Cardiac muscle cell (in vitro differentiated cells and primary cell): ENCODE measurements around the gene ODF4. TPM values are rescaled to one million over a fixed set of nuclear protein-coding genes. Genes with fewer than 3 reads are reported as not detected.

Experiments
- DNase-seq, 2 donors: peaks; one replicate each; pipeline versions ENCODE4 v3.0.0 to v3.0.0-alpha.2; 2010 to 2017; ENCODE audit warnings: low read depth in 1 of 2, low spot score in 1 of 2
- H3K27ac ChIP-seq: fragments of 200-600 bp; sonication (generic); 2 replicates; pipeline ENCODE4 v1.5.1; 2016
- H3K27me3 ChIP-seq: fragments of 200-600 bp; sonication (generic); 2 replicates; pipeline ENCODE4 v1.6.0; 2016; ENCODE audit warnings: control low read depth
- H3K36me3 ChIP-seq: fragments of 200-600 bp; sonication (generic); 2 replicates; pipeline ENCODE4 v1.5.1; 2016; ENCODE audit warnings: control low read depth
- H3K4me1 ChIP-seq: fragments of 200-600 bp; sonication (generic); 2 replicates; pipeline ENCODE4 v1.8.1; 2017; ENCODE audit warnings: low read depth, mild to moderate bottlenecking, mixed run types
- H3K4me3 ChIP-seq: fragments of 200-600 bp; sonication (generic); 2 replicates; pipeline ENCODE4 v1.5.1; 2016; ENCODE audit warnings: mild to moderate bottlenecking
- H3K9me3 ChIP-seq: fragments of 200-600 bp; sonication (generic); 2 replicates; pipeline ENCODE4 v1.5.1; 2017; ENCODE audit warnings: low read depth, mild to moderate bottlenecking, control low read depth
- polyA plus RNA-seq: library from polyadenylated mRNA; unstranded; fragments of >200 nt; fragmentation: Nextera tagmentation; extraction: Ambion mirVana; gene quantifications from 2 replicates; pipeline ENCODE4 v1.2.1, GENCODE V29; 2016
- total RNA-seq: library from RNA; depleted of rRNA; stranded (reverse); fragments of >200 nt; gene quantifications from 2 replicates; pipeline ENCODE4 v1.2.3, GENCODE V29; 2016
- TF ChIP-seq, protein P1 (sequence below): IDR thresholded peaks from 2 replicates; pipeline ENCODE4 v1.5.1; 2012; ENCODE audit warnings: low read depth, mild to moderate bottlenecking, low read length

Gene ODF4
- total and polyA plus RNA-seq, 2 experiments from 2014 or later, result not detected

GRCh38 chr17:8312726-8313600 lies 26.7 kb upstream of the ODF4 start:
- Histone ChIP-seq H3K36me3 (no peaks in the 10 kb centered on the region), H3K27me3 (peaks cover 34% of the 10 kb centered on the region), H3K27ac (no peak overlapping the region), H3K4me3 (no peak overlapping the region), H3K4me1 (peaks cover 26% of the 10 kb centered on the region), H3K9me3 (no peaks in the 10 kb centered on the region)
- TF ChIP-seq, protein P1, sequence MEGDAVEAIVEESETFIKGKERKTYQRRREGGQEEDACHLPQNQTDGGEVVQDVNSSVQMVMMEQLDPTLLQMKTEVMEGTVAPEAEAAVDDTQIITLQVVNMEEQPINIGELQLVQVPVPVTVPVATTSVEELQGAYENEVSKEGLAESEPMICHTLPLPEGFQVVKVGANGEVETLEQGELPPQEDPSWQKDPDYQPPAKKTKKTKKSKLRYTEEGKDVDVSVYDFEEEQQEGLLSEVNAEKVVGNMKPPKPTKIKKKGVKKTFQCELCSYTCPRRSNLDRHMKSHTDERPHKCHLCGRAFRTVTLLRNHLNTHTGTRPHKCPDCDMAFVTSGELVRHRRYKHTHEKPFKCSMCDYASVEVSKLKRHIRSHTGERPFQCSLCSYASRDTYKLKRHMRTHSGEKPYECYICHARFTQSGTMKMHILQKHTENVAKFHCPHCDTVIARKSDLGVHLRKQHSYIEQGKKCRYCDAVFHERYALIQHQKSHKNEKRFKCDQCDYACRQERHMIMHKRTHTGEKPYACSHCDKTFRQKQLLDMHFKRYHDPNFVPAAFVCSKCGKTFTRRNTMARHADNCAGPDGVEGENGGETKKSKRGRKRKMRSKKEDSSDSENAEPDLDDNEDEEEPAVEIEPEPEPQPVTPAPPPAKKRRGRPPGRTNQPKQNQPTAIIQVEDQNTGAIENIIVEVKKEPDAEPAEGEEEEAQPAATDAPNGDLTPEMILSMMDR, result no peak
- peak in 1 of 2 donors; percentile 34 for DNase-seq

DNA sequence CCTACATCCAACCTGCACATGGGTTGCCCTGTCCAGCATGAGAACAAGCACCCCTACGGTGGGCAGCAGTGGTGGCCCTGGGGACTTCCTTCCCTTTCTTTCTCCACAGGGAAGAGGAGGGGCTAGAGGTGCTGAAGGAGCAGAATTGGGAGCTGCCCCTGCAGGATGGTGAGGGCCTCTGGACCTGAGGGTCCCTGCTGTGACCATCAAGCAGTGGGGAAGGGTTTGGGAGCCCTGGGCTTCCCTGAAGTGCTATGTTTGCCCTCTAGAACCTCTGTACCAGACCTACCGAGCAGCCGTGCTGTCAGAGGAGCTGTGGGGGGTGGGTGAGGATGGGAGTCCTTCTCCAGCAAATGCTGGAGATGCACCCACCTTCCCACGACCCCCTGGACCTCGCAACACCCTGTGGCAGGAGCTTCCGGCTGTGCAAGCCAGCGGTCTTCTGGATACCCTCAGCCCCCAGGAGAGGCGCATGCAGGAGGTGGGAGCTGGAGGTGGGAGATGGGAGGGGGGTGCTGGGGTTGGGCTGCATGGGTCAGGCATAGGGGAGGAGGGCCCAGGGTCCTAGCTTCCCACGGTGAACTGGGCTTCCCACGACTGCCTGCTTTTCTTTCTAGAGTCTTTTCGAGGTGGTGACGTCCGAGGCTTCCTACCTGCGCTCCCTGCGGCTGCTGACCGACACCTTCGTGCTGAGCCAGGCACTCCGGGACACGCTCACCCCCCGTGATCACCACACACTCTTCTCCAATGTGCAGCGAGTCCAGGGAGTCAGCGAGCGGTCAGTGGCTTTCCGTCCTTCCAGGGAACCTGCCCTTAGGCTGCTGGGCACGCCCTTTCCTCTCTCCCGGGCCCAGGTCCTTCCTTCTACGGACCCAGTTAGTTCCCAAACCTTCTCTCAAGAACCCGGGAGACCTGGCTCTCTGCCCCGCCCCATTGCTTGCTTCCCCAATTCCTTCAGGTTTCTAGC lies 24.6 kb upstream of the ODF4 start:
- H3K36me3 ChIP-seq, result no peaks in the 10 kb centered on the region
- H3K9me3 ChIP-seq, result no peaks in the 10 kb centered on the region
- peak in 1 of 2 donors; percentile 18 for DNase-seq
- no peak overlapping the region for H3K27ac ChIP-seq
- peaks cover 19% of the 10 kb centered on the region for H3K4me1 ChIP-seq
- TF ChIP-seq, protein P1, result no peak
- H3K4me3 ChIP-seq, result peak overlapping the region; percentile 17
- H3K27me3 ChIP-seq, result peaks cover 34% of the 10 kb centered on the region

- Histone ChIP-seq H3K36me3 (no peaks in the 10 kb centered on the region), H3K4me1 (peaks cover 14% of the 10 kb centered on the region), H3K9me3 (no peaks in the 10 kb centered on the region), H3K27ac (no peak overlapping the region), H3K4me3 (peak overlapping the region; percentile 17), H3K27me3 (peaks cover 34% of the 10 kb centered on the region)
- TF ChIP-seq, protein P1, result no peak
- peak in 1 of 2 donors; percentile 41 for DNase-seq
These were observed 23.8 kb upstream of the ODF4 start for GRCh38 chr17:8315764-8316217.

DNA sequence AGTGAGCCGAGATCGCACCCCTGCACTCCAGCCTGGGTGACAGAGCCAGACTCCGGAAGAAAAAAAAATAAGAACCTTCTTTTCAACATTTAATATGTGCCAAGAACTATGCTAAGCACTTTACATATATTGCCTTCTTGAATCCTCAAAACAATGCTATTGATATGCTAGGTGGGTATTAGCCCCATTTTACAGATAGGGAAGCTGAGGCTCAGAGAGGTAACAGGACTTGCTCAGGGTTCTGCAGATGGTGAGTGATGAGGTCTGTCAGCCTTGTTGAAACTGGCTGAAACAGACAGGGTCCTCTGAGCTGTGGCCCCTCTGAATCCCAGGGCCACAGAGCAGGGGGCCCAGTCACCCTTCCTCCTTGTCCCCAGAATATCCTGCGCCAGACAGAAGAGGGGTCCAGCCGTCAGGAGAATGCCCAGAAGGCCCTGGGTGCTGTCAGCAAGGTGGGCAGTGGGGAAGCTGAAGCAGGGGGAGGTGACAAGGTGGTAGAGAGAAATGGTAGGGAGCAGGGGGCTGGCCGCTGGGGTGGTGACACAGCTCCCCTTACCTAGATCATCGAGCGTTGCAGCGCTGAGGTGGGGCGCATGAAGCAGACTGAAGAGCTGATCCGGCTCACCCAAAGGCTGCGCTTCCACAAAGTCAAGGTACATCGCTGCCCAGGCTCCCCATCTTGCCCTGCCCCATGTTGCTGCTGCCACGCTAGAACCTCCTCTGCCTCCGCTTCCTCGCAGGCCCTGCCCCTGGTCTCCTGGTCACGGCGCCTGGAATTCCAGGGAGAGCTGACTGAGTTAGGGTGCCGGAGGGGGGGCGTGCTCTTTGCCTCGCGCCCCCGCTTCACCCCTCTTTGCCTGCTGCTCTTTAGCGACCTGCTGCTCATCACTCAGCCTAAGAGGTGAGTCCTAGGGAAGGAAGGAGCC lies 21.4 kb upstream of the ODF4 start:
- TF ChIP-seq, protein P1, result no peak
- no peaks in the 10 kb centered on the region for H3K9me3 ChIP-seq
- peaks cover 11% of the 10 kb centered on the region for H3K4me1 ChIP-seq
- no peak overlapping the region for H3K4me3 ChIP-seq
- H3K36me3 ChIP-seq, result no peaks in the 10 kb centered on the region
- no peak overlapping the region for H3K27ac ChIP-seq
- DNase-seq, result no peak
- peaks cover 34% of the 10 kb centered on the region for H3K27me3 ChIP-seq
